Measurements from ENCODE around the gene MYBPC3.

- TF ChIP-seq GATA2 (IDR thresholded peaks at IDR 0.05; ENCODE audit: low read depth, low read length) (peak; percentile 95), GATA3 (IDR thresholded peaks at IDR 0.05; ENCODE audit: low read depth, low read length) (no peak)
Measured at GRCh38 chr11:47400768-47401279, 48.3 kb upstream of the MYBPC3 start.

Data from SH-SY5Y (cell line).